ENCODE measurements around the gene ASNSD1. TPM values are rescaled to one million over a fixed set of nuclear protein-coding genes. Genes with fewer than 3 reads are reported as not detected.
"Not testable (repeated sequence)": the region's sequence is repeated elsewhere in the genome, so short reads cannot be mapped to it uniquely, and the experiment has no call there.

Gene ASNSD1
- total RNA-seq, 1 donor, result 65.1 TPM

DNA sequence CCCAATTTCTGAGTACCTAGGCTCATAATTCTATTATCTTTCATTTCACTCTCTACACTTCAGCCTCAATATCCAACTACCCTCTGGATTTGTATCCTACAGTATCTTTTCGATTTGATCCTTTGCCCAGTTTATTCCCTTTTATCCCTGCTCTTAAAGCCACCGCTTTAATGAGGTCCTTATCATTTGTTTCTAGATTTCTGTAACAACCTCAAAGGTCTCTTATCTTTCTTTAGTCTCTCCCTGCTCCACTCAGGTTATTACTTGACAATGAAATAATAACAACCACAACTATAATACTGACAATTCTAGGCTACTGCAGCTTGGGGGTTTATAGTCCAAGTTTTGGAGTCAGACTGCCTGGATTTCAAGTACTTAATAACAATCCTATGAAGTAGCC lies 25.9 kb upstream of the ASNSD1 start:
- Histone ChIP-seq H3K4me1 (ENCODE audit: insufficient read depth, low read length) (no peaks in the 10 kb centered on the region), H3K9me3 (ENCODE audit: low read depth, low read length) (no peaks in the 10 kb centered on the region), H3K4me3 (ENCODE audit: low read length) (no peak overlapping the region), H3K27me3 (ENCODE audit: insufficient read depth, low read length) (no peaks in the 10 kb centered on the region)

- H3K9me3 ChIP-seq (ENCODE audit: low read depth, low read length), result no peaks in the 10 kb centered on the region
- no peaks in the 10 kb centered on the region for H3K27me3 ChIP-seq (ENCODE audit: insufficient read depth, low read length)
- no peak overlapping the region for H3K4me3 ChIP-seq (ENCODE audit: low read length)
- H3K4me1 ChIP-seq (ENCODE audit: insufficient read depth, low read length), result no peaks in the 10 kb centered on the region
Measured at GRCh38 chr2:189638301-189639006, 22.8 kb upstream of the ASNSD1 start.

DNA sequence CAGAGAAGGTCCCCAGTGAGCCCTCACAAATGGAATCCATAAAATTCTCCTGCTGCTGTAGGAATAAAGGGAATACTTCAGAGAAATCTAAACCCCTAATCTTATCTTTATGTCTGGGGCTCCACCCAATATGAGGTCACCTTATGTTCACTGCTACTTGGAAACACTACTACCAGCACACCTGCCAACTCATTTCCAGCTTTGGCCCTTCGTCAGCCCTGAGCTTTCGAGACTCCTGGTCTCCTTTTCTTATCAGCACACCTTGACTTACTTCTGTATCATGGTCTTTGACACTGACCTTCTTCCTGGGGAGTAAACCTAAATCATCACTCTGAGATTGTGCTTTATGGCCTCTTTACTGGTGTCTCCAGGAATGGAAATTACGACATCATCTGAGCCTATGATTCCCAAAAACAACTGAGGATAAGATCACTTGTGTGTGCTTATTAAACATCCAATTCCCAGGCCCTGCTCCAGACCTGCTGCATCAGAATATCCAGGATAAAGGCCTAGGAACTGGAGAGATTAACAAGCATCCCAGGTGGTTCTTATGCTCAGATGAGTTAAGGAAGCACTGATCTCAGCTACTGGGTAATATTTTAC lies 22.2 kb upstream of the ASNSD1 start:
- H3K9me3 ChIP-seq (ENCODE audit: low read depth, low read length), result no peaks in the 10 kb centered on the region
- no peaks in the 10 kb centered on the region for H3K27me3 ChIP-seq (ENCODE audit: insufficient read depth, low read length)
- no peak overlapping the region for H3K4me3 ChIP-seq (ENCODE audit: low read length)
- no peaks in the 10 kb centered on the region for H3K4me1 ChIP-seq (ENCODE audit: insufficient read depth, low read length)

- H3K9me3 ChIP-seq (ENCODE audit: low read depth, low read length), result no peaks in the 10 kb centered on the region
- H3K4me3 ChIP-seq (ENCODE audit: low read length), result no peak overlapping the region
- no peaks in the 10 kb centered on the region for H3K4me1 ChIP-seq (ENCODE audit: insufficient read depth, low read length)
- H3K27me3 ChIP-seq (ENCODE audit: insufficient read depth, low read length), result no peaks in the 10 kb centered on the region
Measured at GRCh38 chr2:189641002-189641401, 20.3 kb upstream of the ASNSD1 start.

GRCh38 chr2:189641590-189641989 lies 19.7 kb upstream of the ASNSD1 start:
- no peaks in the 10 kb centered on the region for H3K27me3 ChIP-seq (ENCODE audit: insufficient read depth, low read length)

GRCh38 chr2:189646521-189646920 lies 14.7 kb upstream of the ASNSD1 start:
- Histone ChIP-seq H3K9me3 (ENCODE audit: low read depth, low read length) (no peaks in the 10 kb centered on the region), H3K4me3 (ENCODE audit: low read length) (no peak overlapping the region), H3K4me1 (ENCODE audit: insufficient read depth, low read length) (no peaks in the 10 kb centered on the region), H3K27me3 (ENCODE audit: insufficient read depth, low read length) (no peaks in the 10 kb centered on the region)

More at GRCh38 chr2:189641590-189641989, 19.7 kb upstream of the ASNSD1 start:
- H3K4me3 ChIP-seq (ENCODE audit: low read length), result no peak overlapping the region
- H3K4me1 ChIP-seq (ENCODE audit: insufficient read depth, low read length), result no peaks in the 10 kb centered on the region
- H3K9me3 ChIP-seq (ENCODE audit: low read depth, low read length), result no peaks in the 10 kb centered on the region

GRCh38 chr2:189648846-189649509 lies 12.3 kb upstream of the ASNSD1 start:
- H3K4me3 ChIP-seq (ENCODE audit: low read length), result no peak overlapping the region
- no peaks in the 10 kb centered on the region for H3K9me3 ChIP-seq (ENCODE audit: low read depth, low read length)
- no peaks in the 10 kb centered on the region for H3K4me1 ChIP-seq (ENCODE audit: insufficient read depth, low read length)

GRCh38 chr2:189651284-189651683 lies 10.0 kb upstream of the ASNSD1 start:
- Histone ChIP-seq H3K4me1 (ENCODE audit: insufficient read depth, low read length) (no peaks in the 10 kb centered on the region), H3K27me3 (ENCODE audit: insufficient read depth, low read length) (no peaks in the 10 kb centered on the region), H3K9me3 (ENCODE audit: low read depth, low read length) (no peaks in the 10 kb centered on the region), H3K4me3 (ENCODE audit: low read length) (no peak overlapping the region)

More at GRCh38 chr2:189648846-189649509, 12.3 kb upstream of the ASNSD1 start:
- H3K27me3 ChIP-seq (ENCODE audit: insufficient read depth, low read length), result no peaks in the 10 kb centered on the region

GRCh38 chr2:189653464-189653863 lies 7.8 kb upstream of the ASNSD1 start:
- not testable (repeated sequence) for H3K27me3 ChIP-seq (ENCODE audit: insufficient read depth, low read length); H3K4me3 ChIP-seq (ENCODE audit: low read length); H3K9me3 ChIP-seq (ENCODE audit: low read depth, low read length)
- peaks cover 12% of the 10 kb centered on the region for H3K4me1 ChIP-seq (ENCODE audit: insufficient read depth, low read length)

- Histone ChIP-seq H3K9me3 (ENCODE audit: low read depth, low read length) (no peaks in the 10 kb centered on the region), H3K4me1 (ENCODE audit: insufficient read depth, low read length) (peaks cover 21% of the 10 kb centered on the region), H3K27me3 (ENCODE audit: insufficient read depth, low read length) (no peaks in the 10 kb centered on the region), H3K4me3 (ENCODE audit: low read length) (no peak overlapping the region)
Measured at GRCh38 chr2:189654641-189655040, 6.6 kb upstream of the ASNSD1 start.

DNA sequence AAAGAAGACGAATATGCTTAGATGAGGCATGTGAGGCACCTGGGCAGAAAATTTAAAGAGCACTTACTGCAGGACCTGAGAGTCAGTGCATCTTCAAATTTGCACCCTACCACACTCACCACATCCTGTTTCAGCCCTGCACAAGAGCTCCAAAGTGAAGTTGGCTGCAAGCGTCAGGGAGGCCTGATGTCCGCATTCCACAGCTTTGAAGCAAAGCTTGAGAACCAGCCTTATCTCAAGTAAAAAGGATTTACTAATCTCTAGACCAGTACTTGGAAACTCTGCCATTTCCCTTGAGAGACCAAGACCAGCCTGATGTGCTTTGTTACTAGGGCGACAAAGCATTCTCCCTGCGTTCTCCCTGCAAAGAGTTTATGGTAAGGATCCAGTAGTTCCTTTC lies 3.4 kb upstream of the ASNSD1 start:
- Histone ChIP-seq H3K27me3 (ENCODE audit: insufficient read depth, low read length) (no peaks in the 10 kb centered on the region), H3K4me1 (ENCODE audit: insufficient read depth, low read length) (peaks cover 35% of the 10 kb centered on the region), H3K4me3 (ENCODE audit: low read length) (no peak overlapping the region), H3K9me3 (ENCODE audit: low read depth, low read length) (no peaks in the 10 kb centered on the region)

- peaks cover 38% of the 10 kb centered on the region for H3K4me1 ChIP-seq (ENCODE audit: insufficient read depth, low read length)
- no peaks in the 10 kb centered on the region for H3K9me3 ChIP-seq (ENCODE audit: low read depth, low read length)
- H3K4me3 ChIP-seq (ENCODE audit: low read length), result no peak overlapping the region
- no peaks in the 10 kb centered on the region for H3K27me3 ChIP-seq (ENCODE audit: insufficient read depth, low read length)
Measured at GRCh38 chr2:189658306-189659212, 2.7 kb upstream of the ASNSD1 start.

DNA sequence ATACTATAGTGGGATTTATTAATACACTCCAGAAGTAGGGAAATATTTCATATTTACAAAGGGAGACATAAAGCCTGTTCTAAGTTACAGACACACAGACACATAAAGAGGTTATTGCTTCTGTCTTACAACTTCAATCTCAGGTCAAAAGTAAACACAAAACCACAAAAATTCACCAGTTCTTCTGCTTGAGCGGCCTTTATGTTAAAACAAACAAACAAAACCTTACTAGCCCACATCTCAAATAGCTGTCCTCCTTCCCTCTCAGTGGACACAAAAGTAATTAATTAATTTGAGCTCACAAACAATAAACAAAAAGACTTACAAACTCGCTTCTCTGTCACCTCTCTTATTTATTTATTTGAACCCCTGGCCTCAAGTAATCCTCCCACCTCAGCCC lies 1.5 kb upstream of the ASNSD1 start:
- Histone ChIP-seq H3K27me3 (ENCODE audit: insufficient read depth, low read length) (no peaks in the 10 kb centered on the region), H3K4me3 (ENCODE audit: low read length) (no peak overlapping the region), H3K4me1 (ENCODE audit: insufficient read depth, low read length) (peaks cover 38% of the 10 kb centered on the region), H3K9me3 (ENCODE audit: low read depth, low read length) (no peaks in the 10 kb centered on the region)

- no peaks in the 10 kb centered on the region for H3K27me3 ChIP-seq (ENCODE audit: insufficient read depth, low read length)
- peaks cover 38% of the 10 kb centered on the region for H3K4me1 ChIP-seq (ENCODE audit: insufficient read depth, low read length)
- no peak overlapping the region for H3K4me3 ChIP-seq (ENCODE audit: low read length)
- H3K9me3 ChIP-seq (ENCODE audit: low read depth, low read length), result no peaks in the 10 kb centered on the region
Measured at GRCh38 chr2:189660803-189661147, 484 bp upstream of the ASNSD1 start.

GRCh38 chr2:189661957-189662321 lies 680 bp downstream of the ASNSD1 start:
- no peaks in the 10 kb centered on the region for H3K9me3 ChIP-seq (ENCODE audit: low read depth, low read length)

More at GRCh38 chr2:189661957-189662321, 680 bp downstream of the ASNSD1 start:
- Histone ChIP-seq H3K4me3 (ENCODE audit: low read length) (peak overlapping the region; percentile 67), H3K4me1 (ENCODE audit: insufficient read depth, low read length) (peaks cover 38% of the 10 kb centered on the region), H3K27me3 (ENCODE audit: insufficient read depth, low read length) (no peaks in the 10 kb centered on the region)

Measured in mononuclear cell (primary cell).